Right lobe of liver (tissue), 4 donors: ENCODE measurements around the gene NPM1.

ENCODE experiments used
- POLR2A ChIP-seq: fragments of 450-650 bp; IDR thresholded peaks from one replicate; pipeline ENCODE4 v1.6.1; 2017; ENCODE audit warnings: antibody characterized with exemption, mild to moderate bottlenecking
- TF ChIP-seq, protein P1 (sequence below), 4 donors: fragments of 200-600 bp in 3 of 4; fragments of 450-650 bp in 1 of 4; IDR thresholded peaks; one replicate each; pipeline versions ENCODE4 v1.5.1 to v1.8.0; 2016 to 2022; ENCODE audit warnings: antibody characterized with exemption in 4 of 4, mild to moderate bottlenecking in 2 of 4
- donor health status: DM: no; HTN: no; CAD: no.
- donor health status: DM: no; HTN: no; CAD: no.
- donor health status: DM: no; HTN: yes; CAD: no.

DNA sequence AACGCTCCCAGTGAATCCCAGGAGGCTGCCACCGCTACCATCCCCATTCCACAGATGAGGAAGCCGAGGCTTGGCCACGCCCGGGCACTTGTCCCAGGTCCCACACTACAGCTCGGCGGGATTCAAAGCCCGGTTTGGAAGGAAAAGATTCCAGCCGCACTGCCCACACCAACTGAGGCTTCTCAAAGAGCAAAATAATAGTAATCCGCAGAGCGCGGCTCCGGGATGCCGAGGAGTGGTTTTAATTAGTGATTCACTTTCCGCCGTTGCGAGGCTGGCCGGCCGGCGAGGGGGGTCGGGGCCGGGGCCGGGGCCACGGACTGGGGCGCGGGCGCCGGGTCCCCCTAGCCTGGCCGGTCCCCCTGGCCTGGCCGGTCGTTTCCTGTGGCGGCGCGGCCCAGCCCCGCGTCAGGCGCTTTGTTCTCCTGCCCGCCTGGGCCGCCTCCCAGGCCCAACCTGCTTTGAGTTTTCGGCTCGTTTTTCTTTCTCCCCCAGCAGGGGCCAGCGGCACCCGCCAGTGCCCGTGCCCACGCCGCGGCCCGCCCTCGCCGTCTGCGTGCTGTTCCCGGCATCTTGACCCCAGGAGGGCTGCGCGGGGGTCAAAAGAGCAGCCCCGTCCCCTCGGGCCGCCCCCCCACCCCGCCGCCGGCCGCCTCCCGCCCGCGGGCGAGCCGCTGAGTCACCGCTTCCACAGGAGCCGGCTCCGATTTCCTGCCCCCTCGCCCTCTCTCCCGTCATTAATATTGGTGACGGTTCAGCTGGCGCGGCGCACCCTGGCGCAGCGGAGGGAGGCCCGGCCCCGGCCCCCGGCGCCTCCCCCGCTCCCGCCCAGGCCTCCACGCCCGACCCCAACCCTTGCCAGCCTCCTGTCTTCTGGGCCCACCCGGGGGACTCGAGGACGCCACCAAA lies 63.0 kb downstream of the NPM1 start:
- TF ChIP-seq POLR2A, result no peak
- TF ChIP-seq, protein P1, sequence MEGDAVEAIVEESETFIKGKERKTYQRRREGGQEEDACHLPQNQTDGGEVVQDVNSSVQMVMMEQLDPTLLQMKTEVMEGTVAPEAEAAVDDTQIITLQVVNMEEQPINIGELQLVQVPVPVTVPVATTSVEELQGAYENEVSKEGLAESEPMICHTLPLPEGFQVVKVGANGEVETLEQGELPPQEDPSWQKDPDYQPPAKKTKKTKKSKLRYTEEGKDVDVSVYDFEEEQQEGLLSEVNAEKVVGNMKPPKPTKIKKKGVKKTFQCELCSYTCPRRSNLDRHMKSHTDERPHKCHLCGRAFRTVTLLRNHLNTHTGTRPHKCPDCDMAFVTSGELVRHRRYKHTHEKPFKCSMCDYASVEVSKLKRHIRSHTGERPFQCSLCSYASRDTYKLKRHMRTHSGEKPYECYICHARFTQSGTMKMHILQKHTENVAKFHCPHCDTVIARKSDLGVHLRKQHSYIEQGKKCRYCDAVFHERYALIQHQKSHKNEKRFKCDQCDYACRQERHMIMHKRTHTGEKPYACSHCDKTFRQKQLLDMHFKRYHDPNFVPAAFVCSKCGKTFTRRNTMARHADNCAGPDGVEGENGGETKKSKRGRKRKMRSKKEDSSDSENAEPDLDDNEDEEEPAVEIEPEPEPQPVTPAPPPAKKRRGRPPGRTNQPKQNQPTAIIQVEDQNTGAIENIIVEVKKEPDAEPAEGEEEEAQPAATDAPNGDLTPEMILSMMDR (IDR thresholded peaks at IDR 0.05), result no peak
